DND-41 (cell line): ENCODE measurements around the gene PCED1B.

Experiments used
- ATAC-seq: fragments of 200-7000 bp; cut with Tn5 transposase; 3 replicates; pipeline ENCODE4 v1.9.1; 2021; ENCODE audit warnings: low read depth; ENCODE audit not compliant: insufficient read depth
- DNase-seq: peaks from one replicate; pipeline ENCODE4 v3.0.0-alpha.2; 2020
- H2AFZ ChIP-seq: 2 replicates; pipeline ENCODE4 v1.6.0; 2012; ENCODE audit warnings: low read depth, low read length
- H3K27ac ChIP-seq: 2 replicates; pipeline ENCODE4 v1.5.1; 2012; ENCODE audit warnings: low read length, inconsistent platforms
- H3K27me3 ChIP-seq: fragments of 200-600 bp; sonication (generic); 2 replicates; pipeline ENCODE4 v1.6.0; 2012; ENCODE audit warnings: low read length, mild to moderate bottlenecking, inconsistent platforms; ENCODE audit not compliant: insufficient read depth, poor library complexity
- H3K36me3 ChIP-seq: 2 replicates; pipeline ENCODE4 v1.5.1; 2012; ENCODE audit warnings: low read length, inconsistent platforms; ENCODE audit not compliant: insufficient read depth
- H3K4me1 ChIP-seq: 2 replicates; pipeline ENCODE4 v1.5.1; 2012; ENCODE audit warnings: mild to moderate bottlenecking, low read length; ENCODE audit not compliant: insufficient read depth
- H3K4me2 ChIP-seq: 2 replicates; pipeline ENCODE4 v1.6.0; 2012; ENCODE audit warnings: mild to moderate bottlenecking, moderate library complexity, low read length, inconsistent platforms; ENCODE audit not compliant: insufficient read depth
- H3K4me3 ChIP-seq, 2 experiments: fragments of 200-600 bp in 1 of 2; shearing (Covaris generic) in 1 of 2; 2 replicates each; pipeline ENCODE4 v1.5.1; 2012 to 2016; ENCODE audit warnings: inconsistent platforms in 2 of 2, low read length in 2 of 2, mild to moderate bottlenecking in 2 of 2, low read depth in 1 of 2, moderate library complexity in 1 of 2
- H3K79me2 ChIP-seq: 2 replicates; pipeline ENCODE4 v1.6.0; 2012; ENCODE audit warnings: low read length, inconsistent platforms; ENCODE audit not compliant: insufficient read depth
- H3K9ac ChIP-seq: 2 replicates; pipeline ENCODE4 v1.6.0; 2012; ENCODE audit warnings: low read depth, mild to moderate bottlenecking, inconsistent platforms, low read length, moderate library complexity
- H3K9me3 ChIP-seq: 2 replicates; pipeline ENCODE4 v1.5.1; 2012; ENCODE audit warnings: low read length, moderate library complexity, mild to moderate bottlenecking, inconsistent platforms; ENCODE audit not compliant: insufficient read depth, severe bottlenecking
- H4K20me1 ChIP-seq: 2 replicates; pipeline ENCODE4 v1.6.0; 2012; ENCODE audit warnings: low read length; ENCODE audit not compliant: insufficient read depth
- EZH2 ChIP-seq: IDR thresholded peaks from 3 replicates; pipeline ENCODE4 v1.6.1; 2012; ENCODE audit warnings: borderline replicate concordance, low read depth, mild to moderate bottlenecking, moderate library complexity, low read length, inconsistent platforms; ENCODE audit not compliant: severe bottlenecking
- TF ChIP-seq, protein P1 (sequence below): IDR thresholded peaks from 2 replicates; pipeline ENCODE4 v1.5.1; 2012; ENCODE audit warnings: borderline replicate concordance, low read length, moderate library complexity, mild to moderate bottlenecking; ENCODE audit not compliant: poor library complexity, severe bottlenecking; ENCODE audit errors: extremely low read depth

The PCED1B gene

DNA sequence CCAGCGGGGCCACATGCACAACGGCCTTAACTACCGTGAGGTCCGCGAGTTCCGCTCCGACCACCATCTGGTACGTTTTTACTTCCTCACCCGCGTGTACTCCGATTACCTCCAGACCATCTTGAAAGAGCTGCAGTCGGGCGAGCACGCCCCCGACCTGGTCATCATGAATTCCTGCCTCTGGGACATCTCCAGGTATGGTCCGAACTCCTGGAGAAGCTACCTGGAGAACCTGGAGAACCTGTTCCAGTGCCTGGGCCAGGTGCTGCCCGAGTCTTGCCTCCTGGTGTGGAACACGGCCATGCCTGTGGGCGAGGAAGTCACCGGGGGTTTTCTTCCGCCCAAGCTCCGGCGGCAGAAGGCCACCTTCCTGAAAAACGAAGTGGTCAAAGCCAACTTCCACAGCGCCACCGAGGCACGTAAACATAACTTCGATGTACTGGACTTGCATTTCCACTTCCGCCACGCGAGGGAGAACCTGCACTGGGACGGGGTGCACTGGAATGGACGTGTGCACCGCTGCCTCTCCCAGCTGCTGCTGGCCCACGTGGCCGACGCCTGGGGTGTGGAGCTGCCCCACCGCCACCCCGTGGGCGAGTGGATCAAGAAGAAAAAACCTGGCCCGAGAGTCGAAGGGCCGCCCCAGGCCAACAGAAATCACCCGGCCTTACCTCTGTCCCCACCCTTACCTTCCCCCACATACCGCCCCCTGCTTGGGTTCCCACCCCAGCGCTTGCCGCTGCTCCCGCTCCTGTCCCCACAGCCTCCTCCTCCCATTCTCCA, 156.0 kb downstream of the PCED1B start:
- TF ChIP-seq EZH2 = no peak
- TF ChIP-seq, protein P1, sequence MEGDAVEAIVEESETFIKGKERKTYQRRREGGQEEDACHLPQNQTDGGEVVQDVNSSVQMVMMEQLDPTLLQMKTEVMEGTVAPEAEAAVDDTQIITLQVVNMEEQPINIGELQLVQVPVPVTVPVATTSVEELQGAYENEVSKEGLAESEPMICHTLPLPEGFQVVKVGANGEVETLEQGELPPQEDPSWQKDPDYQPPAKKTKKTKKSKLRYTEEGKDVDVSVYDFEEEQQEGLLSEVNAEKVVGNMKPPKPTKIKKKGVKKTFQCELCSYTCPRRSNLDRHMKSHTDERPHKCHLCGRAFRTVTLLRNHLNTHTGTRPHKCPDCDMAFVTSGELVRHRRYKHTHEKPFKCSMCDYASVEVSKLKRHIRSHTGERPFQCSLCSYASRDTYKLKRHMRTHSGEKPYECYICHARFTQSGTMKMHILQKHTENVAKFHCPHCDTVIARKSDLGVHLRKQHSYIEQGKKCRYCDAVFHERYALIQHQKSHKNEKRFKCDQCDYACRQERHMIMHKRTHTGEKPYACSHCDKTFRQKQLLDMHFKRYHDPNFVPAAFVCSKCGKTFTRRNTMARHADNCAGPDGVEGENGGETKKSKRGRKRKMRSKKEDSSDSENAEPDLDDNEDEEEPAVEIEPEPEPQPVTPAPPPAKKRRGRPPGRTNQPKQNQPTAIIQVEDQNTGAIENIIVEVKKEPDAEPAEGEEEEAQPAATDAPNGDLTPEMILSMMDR = no peak
- Histone ChIP-seq H3K9me3 (no peaks in the 10 kb centered on the region), H3K27ac (no peak overlapping the region), H3K27me3 (no peaks in the 10 kb centered on the region), H2AFZ (no peak overlapping the region), H3K9ac (no peak overlapping the region), H3K4me2 (no peak overlapping the region), H3K36me3 (no peaks in the 10 kb centered on the region), H4K20me1 (no peaks in the 10 kb centered on the region), H3K79me2 (no peaks in the 10 kb centered on the region), H3K4me1 (no peaks in the 10 kb centered on the region), H3K4me3 (no peak overlapping the region)
- ATAC-seq (no peak), DNase-seq (no peak)

DNA sequence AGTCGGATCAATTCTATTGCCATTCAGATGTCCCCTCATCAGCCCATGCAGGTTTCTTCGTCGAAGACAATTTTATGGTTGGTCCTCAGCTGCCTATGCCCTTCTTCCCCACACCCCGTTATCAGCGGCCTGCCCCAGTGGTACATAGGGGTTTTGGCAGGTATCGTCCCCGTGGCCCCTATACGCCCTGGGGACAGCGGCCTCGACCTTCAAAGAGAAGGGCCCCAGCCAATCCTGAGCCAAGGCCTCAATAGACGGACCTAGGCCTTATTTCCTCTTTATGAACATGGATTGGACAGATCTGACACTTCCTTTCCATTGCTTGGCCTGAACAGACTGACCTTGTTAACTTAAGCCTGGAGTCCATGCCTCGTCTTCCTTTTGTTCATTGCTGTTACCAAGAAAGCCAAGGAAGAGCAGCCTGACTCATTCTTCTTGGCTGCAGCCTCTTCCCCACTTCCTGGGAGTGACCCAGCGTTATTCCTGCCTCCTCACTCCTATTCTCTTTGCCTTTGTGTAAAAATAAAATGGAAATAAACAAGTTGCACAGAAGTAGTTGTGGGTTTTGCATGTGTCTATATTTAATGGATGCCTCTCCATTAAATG, 156.8 kb downstream of the PCED1B start:
- no peaks in the 10 kb centered on the region for H3K79me2 ChIP-seq

DNA sequence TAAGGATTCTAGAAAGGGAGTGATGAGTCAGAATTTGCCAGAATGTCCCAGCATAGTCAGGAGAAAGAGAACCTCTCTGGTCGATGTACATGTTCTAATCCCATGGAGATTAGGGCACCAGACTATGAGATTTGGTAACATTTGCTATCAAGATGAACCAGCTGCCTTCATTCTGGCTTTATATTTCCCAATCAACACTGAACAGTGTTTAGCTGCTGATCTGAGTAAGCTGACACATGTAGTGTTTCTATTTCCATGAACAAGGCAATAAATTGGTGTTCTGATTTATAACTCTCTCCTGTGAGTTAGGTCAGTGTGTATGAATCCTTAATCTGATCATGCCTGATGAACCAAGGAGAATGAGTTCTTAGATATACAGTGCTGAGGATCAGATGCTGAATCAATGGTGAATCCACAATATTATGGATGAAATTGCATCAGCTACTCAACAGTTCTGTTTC, 158.4 kb downstream of the PCED1B start:
- Histone ChIP-seq H3K4me2 (no peak overlapping the region), H3K36me3 (no peaks in the 10 kb centered on the region), H3K4me3 (no peak overlapping the region), H3K27me3 (no peaks in the 10 kb centered on the region), H2AFZ (no peak overlapping the region), H3K4me1 (no peaks in the 10 kb centered on the region), H3K27ac (no peak overlapping the region), H3K9me3 (no peaks in the 10 kb centered on the region), H3K79me2 (no peaks in the 10 kb centered on the region), H3K9ac (no peak overlapping the region), H4K20me1 (no peaks in the 10 kb centered on the region)
- no peak for DNase-seq
- ATAC-seq = no peak
- no peak for TF ChIP-seq EZH2
- TF ChIP-seq, protein P1 = no peak

More for the DNA sequence above, 156.8 kb downstream of the PCED1B start:
- Histone ChIP-seq H3K9ac (no peak overlapping the region), H3K4me1 (no peaks in the 10 kb centered on the region), H3K27me3 (no peaks in the 10 kb centered on the region), H3K9me3 (no peaks in the 10 kb centered on the region), H2AFZ (no peak overlapping the region), H3K4me2 (no peak overlapping the region), H3K27ac (no peak overlapping the region), H3K36me3 (no peaks in the 10 kb centered on the region), H3K4me3 (no peak overlapping the region), H4K20me1 (no peaks in the 10 kb centered on the region)
- DNase-seq = no peak
- TF ChIP-seq, protein P1 = no peak
- no peak for TF ChIP-seq EZH2
- no peak for ATAC-seq
